ENCODE data around the gene BTN2A1.
"Not testable (repeated sequence)": the region's sequence is repeated elsewhere in the genome, so short reads cannot be mapped to it uniquely, and the experiment has no call there.

BTN2A1 gene

DNA sequence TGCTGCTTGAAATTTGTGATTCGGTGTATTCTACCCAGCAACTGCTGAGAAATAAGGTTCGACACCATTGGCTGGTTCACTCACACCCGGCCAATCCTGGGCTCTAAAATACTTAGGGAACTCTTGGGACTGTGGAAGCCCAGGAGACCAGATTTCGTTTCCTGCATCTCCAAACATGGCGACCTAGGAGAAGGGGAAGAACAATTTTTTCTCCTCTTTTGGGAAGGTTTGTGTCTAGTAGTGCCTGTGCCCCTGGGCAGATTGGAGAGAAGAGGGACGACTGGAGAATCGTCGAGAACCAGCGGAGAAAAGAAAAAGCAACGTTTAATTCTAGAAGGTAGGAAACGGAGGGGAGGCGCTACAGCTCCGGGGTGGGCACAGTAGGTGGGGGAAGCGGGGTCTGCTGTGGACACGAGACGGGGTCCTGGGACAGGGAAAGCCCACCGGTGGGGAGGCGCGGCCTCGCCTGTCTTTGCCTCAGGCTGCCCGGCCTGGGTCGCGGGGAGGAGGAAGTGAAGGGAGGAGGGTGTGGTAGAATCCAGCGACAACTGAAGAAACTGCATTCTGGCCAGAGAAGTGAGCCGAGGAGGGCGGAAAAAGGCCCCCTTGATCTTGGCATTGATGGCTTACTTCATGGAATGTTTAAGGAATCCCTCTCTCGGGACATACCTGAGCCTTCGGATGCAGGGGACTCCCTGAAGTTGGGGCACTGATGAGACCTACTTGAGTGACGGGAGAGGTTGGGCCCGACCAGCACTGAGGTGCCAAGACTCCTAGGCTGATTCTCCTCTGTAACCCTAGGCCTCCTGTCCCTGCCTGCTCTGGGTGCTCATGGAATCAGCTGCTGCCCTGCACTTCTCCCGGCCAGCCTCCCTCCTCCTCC, at the start of gene BTN2A1:
Gene BTN2A1 (plus strand): TSS at position 150 of the 883 bp plus-strand sequence. CDS start 682 bp downstream, at position 832.
- DNase-seq: peak; percentile 95

DNA sequence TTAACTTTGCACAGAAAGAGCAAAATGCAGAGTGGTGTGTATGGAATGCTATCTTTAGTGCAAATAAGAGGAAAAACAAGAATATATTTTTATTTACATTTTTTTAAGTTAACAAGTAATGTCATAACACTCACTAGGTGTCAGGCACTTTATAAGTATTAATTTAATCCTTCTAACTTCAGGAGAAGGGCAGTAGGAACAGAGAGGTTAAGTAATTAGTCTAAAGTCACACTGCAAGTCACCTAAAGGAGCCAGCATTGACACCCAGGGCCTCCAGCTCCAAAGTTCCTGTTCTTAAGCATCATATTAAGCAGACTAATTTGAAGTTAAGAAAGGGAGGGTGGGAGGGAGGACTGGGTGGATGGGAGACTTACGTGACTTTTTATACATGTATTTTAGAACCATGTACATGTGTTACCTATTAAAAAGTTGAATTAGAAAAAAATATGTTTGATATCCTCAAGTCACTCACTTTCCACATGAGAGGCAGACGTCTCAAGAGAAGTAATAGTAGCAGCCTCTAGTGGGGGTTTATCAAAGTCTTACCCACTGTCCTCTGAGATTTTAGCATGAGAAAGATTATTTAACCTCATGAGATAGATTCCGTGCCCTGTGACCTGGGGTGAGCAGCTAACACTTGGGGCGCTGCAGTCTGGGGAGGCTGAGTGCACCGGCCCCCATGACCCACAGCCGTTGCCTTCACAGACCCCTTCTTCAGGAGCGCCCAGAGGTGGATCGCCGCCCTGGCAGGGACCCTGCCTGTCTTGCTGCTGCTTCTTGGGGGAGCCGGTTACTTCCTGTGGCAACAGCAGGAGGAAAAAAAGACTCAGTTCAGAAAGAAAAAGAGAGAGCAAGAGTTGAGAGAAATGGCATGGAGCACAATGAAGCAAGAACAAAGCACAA, 48.7 kb upstream of the BTN2A1 start:
- DNase-seq: no peak

DNA sequence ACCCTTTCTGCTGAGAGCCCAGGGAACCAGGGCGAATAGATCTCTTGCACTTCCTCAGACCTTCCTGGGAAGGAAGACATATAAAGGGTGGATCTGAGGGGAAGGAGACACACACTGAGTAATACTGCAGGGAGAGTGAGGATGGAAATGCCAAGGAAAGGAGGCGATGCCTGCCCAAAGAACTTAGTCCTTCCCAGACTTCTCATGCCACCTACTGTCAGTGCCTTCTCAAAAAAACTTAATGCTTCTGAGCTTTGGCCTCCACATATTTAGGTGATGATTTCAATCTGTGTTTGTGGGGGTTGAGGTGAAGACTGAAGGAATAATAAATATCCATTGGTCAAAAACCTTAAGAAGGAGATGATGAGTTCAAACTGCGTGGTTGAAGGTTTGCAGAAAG, 46.0 kb upstream of the BTN2A1 start:
- DNase-seq: no peak

DNA sequence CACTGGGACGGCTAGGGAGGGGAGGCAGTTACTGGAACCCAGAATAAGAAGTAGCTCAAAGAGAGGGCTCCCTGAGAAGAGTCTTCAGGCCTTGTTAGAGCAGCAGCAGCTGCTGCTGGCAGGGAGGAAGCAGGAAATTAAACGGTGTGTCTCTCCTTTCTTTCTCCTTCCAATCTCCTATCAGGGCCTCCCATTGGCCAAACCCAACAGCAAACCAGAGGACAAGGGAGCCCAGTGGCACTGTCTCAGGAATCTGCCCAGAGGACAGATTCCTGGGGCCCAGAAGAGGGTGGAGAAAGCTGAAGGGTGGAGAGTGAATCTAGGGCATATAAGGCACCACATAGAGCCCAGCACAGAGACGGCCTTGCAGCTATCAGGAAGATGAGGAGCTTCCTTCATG, 45.5 kb upstream of the BTN2A1 start:
- DNase-seq: no peak

DNA sequence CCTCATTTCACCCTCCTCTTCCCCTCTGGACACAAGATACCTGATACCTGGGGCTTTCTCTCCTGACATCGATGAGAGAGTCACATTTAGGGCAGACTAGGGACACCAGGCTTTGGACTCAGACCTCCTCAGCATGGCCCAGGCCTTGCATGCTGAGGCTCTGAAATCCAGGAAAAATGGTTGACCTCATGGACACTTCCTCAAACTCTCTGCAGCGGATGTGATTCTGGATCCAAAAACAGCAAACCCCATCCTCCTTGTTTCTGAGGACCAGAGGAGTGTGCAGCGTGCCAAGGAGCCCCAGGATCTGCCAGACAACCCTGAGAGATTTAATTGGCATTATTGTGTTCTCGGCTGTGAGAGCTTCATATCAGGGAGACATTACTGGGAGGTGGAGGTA, 44.8 kb upstream of the BTN2A1 start:
- DNase-seq: no peak

DNA sequence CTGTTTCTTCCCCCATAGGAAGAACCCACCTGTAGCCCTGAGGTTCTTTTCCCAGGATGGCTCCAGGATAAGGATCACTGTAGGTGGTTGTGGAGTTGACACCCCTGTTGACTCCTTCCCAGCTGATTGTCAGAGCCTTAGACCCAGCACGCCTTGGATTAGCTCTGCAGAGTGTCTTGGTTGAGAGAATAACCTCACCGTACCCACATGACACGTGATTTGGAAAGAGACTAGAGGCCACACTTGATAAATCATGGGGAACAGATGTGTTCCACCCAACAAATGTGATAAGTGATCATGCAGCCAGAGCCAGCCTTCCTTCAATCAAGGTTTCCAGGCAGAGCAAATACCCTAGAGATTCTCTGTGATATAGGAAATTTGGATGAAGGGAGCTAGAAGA, 43.5 kb upstream of the BTN2A1 start:
- DNase-seq: no peak

DNA sequence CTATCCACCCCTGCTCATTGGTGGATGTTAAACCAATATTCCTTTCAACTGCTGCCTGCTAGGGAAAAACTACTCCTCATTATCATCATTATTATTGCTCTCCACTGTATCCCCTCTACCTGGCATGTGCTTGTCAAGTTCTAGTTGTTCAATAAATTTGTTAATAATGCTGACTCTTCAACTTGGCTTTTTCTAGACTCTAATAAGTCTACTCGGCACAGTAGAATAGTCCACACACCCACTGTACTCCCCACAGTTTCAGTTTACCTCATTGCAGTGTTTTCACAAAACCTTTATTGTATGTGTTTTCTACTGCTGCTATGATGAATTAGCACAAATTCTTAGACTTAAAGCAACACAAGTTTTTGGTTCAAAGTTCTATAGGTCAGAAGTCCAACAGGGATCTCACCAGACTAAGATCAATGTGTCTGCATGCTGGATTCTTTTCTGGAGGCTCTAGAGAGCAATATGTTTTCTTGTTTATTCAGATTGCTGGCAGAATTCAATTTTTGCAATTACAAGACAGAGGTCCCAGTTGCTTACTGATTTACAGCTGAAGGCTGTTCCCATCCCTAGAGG, 42.6 kb upstream of the BTN2A1 start:
- DNase-seq: no peak

DNA sequence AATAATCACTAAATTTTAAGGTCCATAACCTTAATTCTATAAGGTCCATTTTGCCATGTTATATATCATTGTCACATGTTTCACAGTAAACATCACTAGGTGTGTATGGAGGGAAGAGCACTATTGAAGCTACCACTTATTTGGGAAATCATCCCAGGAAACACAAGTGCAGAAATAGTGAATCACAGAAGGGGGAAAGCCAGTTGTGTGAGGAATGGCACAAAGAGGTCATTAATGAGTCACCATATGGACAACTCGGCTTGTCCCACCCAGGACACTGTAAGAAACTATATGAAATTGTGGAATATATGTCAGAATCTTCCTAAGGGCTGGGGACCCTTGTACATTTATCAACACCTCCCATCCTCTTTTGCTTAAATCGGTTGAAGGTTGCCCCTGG, 42.0 kb upstream of the BTN2A1 start:
- no peak for DNase-seq

DNA sequence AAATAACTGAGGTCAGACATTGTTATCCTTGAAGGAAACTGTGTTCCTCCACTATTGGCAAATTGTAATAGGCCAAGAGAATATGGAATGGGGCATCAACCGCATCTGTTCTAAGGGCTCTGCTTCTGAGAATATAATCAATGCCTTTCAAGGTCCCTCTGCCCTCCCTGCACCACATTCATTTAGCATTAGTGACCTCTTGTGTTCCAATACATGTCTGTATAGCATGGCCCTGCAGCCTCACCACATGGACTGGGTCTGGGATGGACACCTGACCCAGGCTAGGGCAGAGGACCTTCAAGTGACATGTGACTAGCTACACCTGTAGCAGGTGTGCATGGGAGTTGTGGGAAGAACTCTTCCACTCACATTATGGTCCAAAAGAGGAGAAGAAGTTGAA, 41.5 kb upstream of the BTN2A1 start:
- DNase-seq: no peak

DNA sequence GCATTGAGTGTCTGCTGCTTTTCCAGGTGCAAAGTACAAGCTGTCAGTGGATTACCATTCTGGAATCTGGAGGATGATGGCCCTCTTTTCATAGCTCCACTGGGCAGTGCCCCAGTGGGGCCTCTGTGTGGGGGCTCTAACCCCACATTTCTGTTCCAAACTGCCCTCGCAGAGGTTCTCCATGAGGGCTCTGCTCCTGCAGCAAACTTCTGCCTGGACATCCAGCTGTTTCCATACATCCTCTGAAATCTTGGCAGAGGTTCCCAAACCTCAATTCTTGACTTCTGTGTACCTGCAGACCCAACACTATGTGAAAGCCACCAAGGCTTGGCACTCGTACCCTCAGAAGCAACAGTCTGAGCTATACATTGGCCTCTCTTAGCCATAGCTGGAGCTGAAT, 39.7 kb upstream of the BTN2A1 start:
- not testable (repeated sequence) for DNase-seq

DNA sequence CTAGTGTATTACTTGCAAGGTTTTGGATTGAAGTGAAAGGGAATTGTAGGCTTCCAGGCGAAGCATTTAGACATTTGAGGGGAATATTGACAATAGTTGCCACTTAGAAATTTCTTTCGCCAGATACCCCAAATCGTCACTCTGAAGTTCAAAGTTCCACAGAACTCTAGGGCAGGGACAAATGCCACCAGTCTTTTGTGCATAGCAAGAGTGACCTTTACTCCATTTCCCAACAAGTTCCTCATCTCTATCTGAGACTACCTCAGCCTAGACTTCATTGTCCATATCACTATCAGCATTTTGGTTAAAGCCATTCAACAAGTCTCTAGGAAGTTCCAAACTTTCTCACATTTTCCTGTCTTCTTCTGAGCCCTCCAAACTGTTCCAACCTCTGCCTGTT, 39.0 kb upstream of the BTN2A1 start:
- not testable (repeated sequence) for DNase-seq

DNA sequence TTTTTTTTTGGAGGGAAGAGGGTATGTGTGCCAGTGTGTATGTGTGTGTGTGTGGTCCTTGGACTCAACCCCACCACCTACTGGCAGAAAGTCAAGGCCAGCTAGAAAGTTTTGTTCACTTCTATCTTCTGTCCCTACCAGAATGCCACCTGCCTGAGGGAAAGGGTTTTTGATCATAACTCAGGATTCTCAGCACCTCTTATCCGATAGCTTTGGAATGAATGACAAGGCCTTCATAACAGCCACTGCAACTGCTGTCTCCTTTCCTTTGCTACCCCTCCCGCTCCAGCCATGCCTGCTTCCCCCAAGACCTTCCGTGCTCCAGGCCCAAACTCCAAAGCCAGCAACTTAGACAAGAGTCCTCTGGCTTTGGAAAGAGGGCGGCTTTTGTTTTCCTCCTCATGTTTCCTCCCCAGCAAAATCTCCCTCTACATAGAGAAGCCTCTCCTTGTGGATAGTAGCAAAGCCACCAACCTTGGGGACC, 37.0 kb upstream of the BTN2A1 start:
- peak; percentile 40 for DNase-seq

DNA sequence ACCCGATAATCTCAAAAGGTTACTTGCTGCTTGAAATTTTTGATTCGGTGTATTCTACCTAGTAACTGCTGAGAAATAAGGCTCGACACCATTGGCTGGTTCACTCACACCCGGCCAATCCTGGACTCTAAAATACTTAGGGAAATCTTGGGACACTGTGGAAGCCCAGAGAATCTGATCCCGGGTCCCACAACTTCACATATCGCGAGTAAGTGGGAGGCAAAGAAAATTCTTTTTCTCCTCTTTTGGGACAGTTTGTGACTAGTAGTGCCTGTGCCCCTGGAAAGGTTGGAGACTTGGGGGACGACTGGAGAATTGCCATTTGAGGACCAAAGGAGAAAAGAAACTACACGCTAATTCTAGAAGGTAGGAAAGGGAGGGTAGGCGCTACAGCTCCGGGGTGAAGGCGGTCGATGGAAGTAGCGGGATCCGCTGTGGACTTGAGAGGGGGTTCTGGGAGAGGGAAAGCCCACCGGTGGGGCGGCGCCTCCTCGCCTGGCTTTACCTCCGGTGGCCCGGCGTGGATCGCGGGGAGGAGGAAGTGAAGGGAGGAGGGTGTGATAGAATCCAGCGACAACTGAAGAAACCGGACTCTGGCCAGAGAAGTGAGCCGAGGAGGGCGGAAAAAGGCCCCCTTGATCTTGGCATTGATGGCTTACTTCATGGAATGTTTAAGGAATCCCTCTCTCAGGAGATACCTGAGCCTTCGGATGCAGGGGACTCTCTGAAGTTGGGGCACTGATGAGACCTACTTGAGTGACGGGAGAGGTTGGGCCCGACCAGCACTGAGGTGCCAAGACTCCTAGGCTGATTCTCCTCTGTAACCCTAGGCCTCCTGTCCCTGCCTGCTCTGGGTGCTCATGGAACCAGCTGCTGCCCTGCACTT, 36.3 kb upstream of the BTN2A1 start:
- DNase-seq: peak; percentile 87

DNA sequence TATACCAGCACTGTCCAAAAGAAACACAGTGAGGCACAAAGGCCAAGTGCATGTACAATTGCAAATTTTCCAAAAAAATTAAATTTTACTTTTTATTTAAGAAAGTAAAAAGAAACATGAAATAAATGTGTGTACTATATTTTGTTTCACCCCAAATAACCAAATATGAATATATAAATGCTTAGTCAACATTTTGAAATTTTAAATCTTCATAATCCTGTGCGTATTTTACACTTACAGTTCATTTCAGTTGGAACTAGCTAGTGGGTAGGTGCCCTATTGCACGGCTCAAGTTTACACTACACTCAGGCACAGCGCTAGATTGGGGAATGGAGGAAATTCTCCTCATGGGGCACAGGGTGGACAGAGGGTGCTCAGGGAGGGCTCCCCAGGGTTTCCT, 35.4 kb upstream of the BTN2A1 start:
- DNase-seq: no peak

DNA sequence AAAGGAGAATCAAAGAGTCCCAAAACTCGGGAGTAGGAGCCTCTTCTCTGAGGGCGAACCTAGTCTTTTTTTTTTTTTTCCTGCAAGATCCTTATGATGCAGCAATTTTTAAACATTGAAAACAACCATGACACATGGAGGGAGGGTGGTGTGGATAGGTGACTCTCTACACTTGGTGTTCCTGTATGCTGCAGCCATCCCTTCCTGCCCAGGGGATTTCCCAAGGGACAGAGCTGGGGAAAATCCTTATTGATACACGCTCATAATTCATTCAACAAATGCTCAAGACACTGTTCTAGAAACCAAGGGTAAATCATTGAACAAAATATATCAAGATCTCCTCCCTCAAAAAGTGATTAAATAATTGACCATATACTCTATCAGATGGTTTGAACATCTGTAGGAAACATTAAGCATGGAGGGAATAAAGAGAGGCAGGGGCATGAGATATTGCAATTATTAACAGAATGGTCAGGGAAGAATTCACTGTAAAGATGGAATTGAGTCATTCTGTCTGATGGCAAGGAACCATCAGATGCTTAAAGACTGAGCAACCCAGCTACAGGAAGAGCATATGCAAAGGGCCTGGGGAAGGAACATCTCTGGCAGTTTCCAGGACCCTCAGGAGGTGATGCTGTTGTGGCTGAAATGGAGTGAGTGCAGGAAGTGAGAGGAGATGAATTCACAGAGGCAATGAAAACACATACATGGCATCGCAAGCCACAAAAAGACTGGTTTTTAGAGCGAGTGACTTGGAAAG, 30.9 kb upstream of the BTN2A1 start:
- DNase-seq: no peak

DNA sequence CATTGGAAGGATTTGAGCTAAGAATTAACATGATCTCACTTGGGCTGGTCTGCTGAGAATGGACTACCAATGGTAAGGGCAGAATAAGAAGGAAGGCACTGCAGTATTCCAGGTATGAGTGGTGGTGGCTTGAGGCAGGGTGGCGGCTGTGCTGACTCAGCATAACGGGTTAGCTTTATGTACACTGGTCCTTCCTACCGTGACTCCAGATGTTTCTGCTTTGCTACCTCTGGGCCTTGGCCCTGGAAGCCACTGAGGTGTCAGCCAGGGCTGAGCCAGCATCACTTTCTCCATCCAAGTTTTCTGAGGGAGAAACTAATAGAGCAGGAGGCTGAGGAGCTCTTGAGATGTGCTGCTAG, 30.3 kb upstream of the BTN2A1 start:
- DNase-seq: no peak

DNA sequence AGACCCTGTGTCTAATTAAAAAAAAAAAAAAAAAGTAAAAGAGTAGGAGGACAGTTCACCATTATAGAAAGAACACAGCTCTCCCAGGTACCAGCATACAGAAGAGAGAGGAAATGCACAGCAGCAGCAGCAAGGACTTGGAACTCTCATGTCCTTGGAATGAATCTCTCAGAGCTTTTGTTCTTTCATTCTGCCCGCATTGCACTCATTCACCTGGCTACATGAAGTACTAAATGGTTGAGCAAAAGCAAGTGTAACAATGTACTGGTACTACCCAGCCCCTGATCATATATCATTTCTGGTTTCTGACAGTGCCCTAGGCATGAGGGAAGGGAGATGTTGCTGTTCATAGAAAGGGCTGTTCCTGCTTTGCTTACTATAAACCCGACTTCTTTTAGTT, 29.5 kb upstream of the BTN2A1 start:
- no peak for DNase-seq

DNA sequence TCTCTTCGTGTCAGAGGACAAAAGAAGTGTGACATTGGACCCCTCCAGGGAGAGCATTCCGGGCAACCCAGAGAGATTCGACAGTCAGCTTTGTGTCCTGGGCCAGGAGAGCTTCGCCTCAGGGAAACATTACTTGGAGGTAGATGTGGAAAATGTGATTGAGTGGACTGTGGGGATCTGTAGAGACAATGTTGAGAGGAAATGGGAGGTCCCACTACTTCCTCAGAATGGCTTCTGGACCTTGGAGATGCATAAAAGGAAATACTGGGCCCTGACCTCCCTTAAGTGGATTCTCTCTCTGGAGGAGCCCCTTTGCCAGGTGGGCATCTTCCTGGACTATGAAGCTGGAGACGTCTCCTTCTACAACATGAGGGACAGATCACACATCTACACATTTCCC, 27.0 kb upstream of the BTN2A1 start:
- DNase-seq: no peak

DNA sequence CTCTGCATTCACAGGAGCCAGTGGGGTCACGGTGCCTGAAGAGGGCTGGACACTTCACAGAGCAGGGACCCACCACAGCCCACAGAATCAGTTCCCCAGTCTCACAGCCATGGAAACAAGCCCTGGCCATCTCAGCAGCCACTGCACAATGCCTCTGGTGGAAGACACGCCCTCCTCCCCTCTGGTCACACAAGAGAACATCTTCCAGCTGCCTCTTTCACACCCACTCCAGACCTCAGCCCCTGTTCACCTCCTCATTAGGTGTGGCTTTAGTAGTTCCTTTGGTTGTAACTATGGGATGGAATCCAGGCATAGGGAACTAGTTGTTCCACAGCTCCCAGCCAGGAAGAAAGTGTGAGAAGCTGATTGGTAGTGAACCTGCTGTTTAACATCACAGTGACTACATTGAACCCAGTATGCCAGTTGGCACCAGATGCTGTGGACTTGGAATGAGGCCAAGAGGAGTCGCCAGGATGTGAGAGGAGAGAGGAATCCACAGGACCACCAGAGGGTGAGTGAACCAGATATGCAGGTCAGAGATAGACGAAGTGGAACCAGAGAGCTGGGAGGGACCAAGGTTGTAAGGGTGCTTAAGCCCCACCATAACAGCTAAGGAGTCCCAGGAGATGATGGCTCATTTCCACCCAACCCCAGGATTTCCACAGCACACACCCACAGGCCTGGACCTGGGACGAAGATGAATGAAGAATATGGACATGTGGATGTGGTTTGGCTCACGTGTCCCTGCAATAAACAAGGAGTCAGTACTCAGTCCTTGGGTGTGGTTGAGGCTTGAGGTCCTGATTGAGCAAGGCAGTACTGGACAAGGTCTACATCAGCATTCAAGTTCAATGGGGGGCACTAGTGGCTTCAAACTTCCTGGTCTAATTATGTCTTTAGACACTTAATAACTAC, 26.2 kb upstream of the BTN2A1 start:
- peak; percentile 73 for DNase-seq

DNA sequence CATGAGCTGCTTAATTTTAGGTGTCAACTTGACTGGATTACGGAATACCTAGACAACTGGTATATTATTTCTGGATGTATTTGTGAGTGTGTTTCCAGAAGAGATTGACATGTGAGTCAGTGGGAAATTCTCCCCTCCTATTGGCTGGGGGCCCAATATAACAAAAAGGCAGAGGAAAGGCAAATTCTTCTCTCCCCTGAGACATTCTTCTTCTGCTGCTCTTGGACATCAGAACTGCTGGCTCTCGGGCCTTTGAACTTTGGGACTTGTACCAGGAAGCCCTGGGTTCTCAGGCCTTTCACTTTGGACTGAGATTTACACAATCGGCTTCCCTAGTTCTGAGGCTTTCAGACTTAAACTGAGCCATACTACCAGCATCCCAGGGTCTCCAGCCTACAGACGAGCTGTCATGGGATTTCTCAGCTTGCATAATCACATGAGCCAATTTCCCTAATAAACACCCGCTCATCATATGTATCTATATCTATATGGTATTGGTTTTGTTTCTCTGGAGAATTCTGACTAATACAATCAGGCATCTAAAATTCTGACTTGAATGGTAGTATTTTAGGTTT, 25.0 kb upstream of the BTN2A1 start:
- peak; percentile 82 for DNase-seq
